GM21447 (cell line): ENCODE data around the gene ZNF576.
"Not testable (repeated sequence)": the region's sequence is repeated elsewhere in the genome, so short reads cannot be mapped to it uniquely, and the experiment has no call there.

Experiments used
- ATAC-seq: cut with Tn5 transposase; IDR thresholded peaks from one replicate; pipeline ENCODE4 v1.9.1; 2021; ENCODE audit not compliant: unreplicated experiment

The ZNF576 gene

DNA sequence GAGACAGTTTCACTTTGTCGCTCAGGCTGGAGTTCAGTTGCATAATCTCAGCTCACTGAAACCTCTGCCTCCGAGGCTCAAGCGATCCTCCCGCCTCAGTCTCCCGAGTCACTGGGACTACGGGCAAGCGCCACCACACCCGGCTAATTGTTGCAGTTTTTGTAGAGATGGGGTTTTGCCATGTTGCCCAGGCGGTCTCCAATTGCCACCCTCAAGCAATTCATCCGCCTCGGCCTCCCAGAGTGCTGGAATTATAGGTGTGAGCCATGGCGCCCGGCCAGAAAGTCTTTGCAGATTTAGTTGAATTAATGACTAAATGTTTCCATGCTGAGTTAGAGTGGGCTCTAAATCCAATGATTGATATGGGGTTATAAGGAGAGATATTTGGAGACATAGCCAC, 47.8 kb downstream of the ZNF576 start:
- ATAC-seq = no peak

DNA sequence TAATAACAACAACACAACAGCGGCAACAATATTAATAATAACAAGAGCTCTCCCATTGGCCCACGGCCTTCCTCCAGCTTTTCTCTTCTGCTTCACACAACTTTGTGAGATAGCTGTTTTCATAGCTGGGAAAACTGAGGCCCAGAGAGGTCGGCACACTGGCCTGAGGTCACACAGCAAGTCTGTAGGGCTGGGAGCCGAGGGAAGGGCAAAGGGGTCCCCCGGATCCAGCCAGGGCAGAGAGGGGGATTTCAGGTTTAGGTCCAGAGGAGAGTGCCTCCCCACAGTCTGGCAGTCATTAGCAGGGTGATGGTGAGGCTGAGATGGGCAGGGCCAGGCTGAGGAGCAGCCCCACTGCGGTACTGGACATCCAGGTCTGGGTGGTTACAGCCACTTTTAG, 52.2 kb downstream of the ZNF576 start:
- ATAC-seq = no peak

DNA sequence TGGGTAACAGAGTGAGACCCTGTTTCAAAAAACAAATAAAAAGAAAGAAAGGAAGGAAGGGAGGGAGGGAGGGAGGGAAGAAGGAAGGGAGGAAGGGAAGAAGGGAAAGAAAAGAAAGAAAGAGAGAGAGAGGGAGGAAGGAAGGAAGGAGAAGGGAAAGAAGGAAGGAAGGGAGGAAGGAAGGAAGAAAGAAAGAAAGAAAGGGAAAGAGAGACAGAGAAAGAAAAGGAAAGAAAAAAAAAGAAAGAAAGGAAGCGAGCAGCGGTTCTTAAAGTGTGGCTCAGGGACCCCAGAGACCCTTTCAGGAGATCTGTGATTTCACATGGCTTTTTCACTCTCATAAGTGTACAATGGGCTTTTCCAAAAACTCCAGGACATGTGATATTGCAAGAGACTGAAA, 53.1 kb downstream of the ZNF576 start:
- no peak for ATAC-seq

GRCh38 chr19:43650276-43650675, 53.9 kb downstream of the ZNF576 start:
- not testable (repeated sequence) for ATAC-seq
